ENCODE measurements around the gene SH2D3A.

SH2D3A gene

GRCh38 chr19:6705931-6706632, 61.2 kb downstream of the SH2D3A start:
- DNase-seq (ENCODE audit: low read depth): no peak

Measured in stimulated activated CD8-positive, alpha-beta memory T cell treated with anti-CD3 and anti-CD28 coated beads, Interleukin-12 subunit alpha, Interleukin-12 subunit beta, amount 100 ng/mL, for 4 hours (primary cell).